Subcutaneous adipose tissue (tissue), 4 donors: ENCODE measurements around the gene APOC1. TPM values are rescaled to one million over a fixed set of nuclear protein-coding genes. Genes with fewer than 3 reads are reported as not detected.

Experiments used
- CTCF ChIP-seq: fragments of 450-650 bp; IDR thresholded peaks from one replicate; pipeline ENCODE4 v1.5.1; 2016; ENCODE audit warnings: low read depth, mild to moderate bottlenecking, control low read depth, antibody characterized with exemption, moderate library complexity
- total RNA-seq, 4 donors: library from RNA; depleted of rRNA; stranded (reverse); fragments of >200 nt; gene quantifications; one replicate each; pipeline ENCODE4 v1.1.0, GENCODE V29; 2016

The APOC1 gene
- total RNA-seq, 4 donors from 2014 or later, result 30.7 to 394 (median 88.3) TPM

GRCh38 chr19:44883922-44884321 is 30.5 kb upstream of the APOC1 start:
- no peak for TF ChIP-seq CTCF

- no peak for TF ChIP-seq CTCF
These were observed 29.8 kb upstream of the APOC1 start for GRCh38 chr19:44884566-44884965.

- no peak for TF ChIP-seq CTCF
These were observed 28.3 kb upstream of the APOC1 start for GRCh38 chr19:44886141-44886540.

- TF ChIP-seq CTCF, result no peak
These were observed 26.8 kb upstream of the APOC1 start for GRCh38 chr19:44887648-44888047.

GRCh38 chr19:44889830-44890365 is 24.5 kb upstream of the APOC1 start:
- no peak for TF ChIP-seq CTCF

- TF ChIP-seq CTCF, result no peak
These were observed 23.9 kb upstream of the APOC1 start for GRCh38 chr19:44890366-44891015.

- no peak for TF ChIP-seq CTCF
These were observed 23.2 kb upstream of the APOC1 start, which contains the start of gene TOMM40 for GRCh38 chr19:44891016-44891882. Gene TOMM40 (plus strand): TSS chr19:44891254. CDS start chr19:44891416, 162 bp downstream.
